Karpas-422 (cell line): ENCODE measurements around the gene SASH1. TPM values are rescaled to one million over a fixed set of nuclear protein-coding genes. Genes with fewer than 3 reads are reported as not detected.

Experiments
- DNase-seq: peaks from one replicate; pipeline ENCODE4 v3.0.0-alpha.2; 2015
- H2AFZ ChIP-seq: fragments of 200-600 bp; sonication (generic); 2 replicates; pipeline ENCODE4 v1.6.1; 2014; ENCODE audit warnings: antibody characterized with exemption, low read length, mixed read lengths
- H3K27ac ChIP-seq: fragments of 200-600 bp; sonication (generic); 2 replicates; pipeline ENCODE4 v1.5.1; 2014; ENCODE audit warnings: mild to moderate bottlenecking, low read length, moderate library complexity
- H3K27me3 ChIP-seq: fragments of 200-600 bp; sonication (generic); 2 replicates; pipeline ENCODE4 v1.6.1; 2014; ENCODE audit warnings: low read length, mixed read lengths
- H3K36me3 ChIP-seq: fragments of 200-600 bp; sonication (generic); 2 replicates; pipeline ENCODE4 v1.6.1; 2014; ENCODE audit warnings: low read length, mixed read lengths; ENCODE audit not compliant: insufficient read depth
- H3K4me1 ChIP-seq: fragments of 200-600 bp; sonication (generic); 2 replicates; pipeline ENCODE4 v1.6.1; 2014; ENCODE audit warnings: mild to moderate bottlenecking, low read length, mixed read lengths
- H3K4me2 ChIP-seq: fragments of 200-600 bp; sonication (generic); 2 replicates; pipeline ENCODE4 v1.6.1; 2014; ENCODE audit warnings: low read length, low read depth, mild to moderate bottlenecking; ENCODE audit not compliant: poor library complexity, severe bottlenecking
- H3K4me3 ChIP-seq: fragments of 200-600 bp; sonication (generic); 2 replicates; pipeline ENCODE4 v1.5.1; 2014; ENCODE audit warnings: mild to moderate bottlenecking, antibody characterized with exemption, low read length, mixed read lengths
- H3K79me2 ChIP-seq: fragments of 200-600 bp; sonication (generic); 2 replicates; pipeline ENCODE4 v1.6.1; 2014; ENCODE audit warnings: mild to moderate bottlenecking, low read length, mixed read lengths
- H3K9ac ChIP-seq: fragments of 200-600 bp; sonication (generic); 2 replicates; pipeline ENCODE4 v1.6.0; 2014; ENCODE audit warnings: low read length
- H3K9me2 ChIP-seq: fragments of 200-600 bp; sonication (generic), shearing (Covaris generic); replicated peaks from 2 replicates; pipeline ENCODE4 v1.6.0; 2014; ENCODE audit warnings: mild to moderate bottlenecking, low read length, moderate library complexity; ENCODE audit not compliant: insufficient read depth
- H3K9me3 ChIP-seq: fragments of 300-700, 200-600 bp; sonication (generic); 2 replicates; pipeline ENCODE4 v1.6.1; 2014; ENCODE audit warnings: low read length, mixed read lengths
- H4K20me1 ChIP-seq: fragments of 200-600 bp; sonication (generic); 2 replicates; pipeline ENCODE4 v1.6.1; 2014; ENCODE audit warnings: mild to moderate bottlenecking, antibody characterized with exemption, low read length, low read depth; ENCODE audit not compliant: insufficient read depth
- total RNA-seq: library from RNA; depleted of rRNA; stranded (reverse); fragments of >200 nt; shearing (Covaris generic); gene quantifications from 2 replicates; pipeline ENCODE4 v1.2.3, GENCODE V29; 2014; ENCODE audit warnings: low replicate concordance

Gene SASH1
- total RNA-seq, 1 experiment from 2014 or later = 0.15 TPM

DNA sequence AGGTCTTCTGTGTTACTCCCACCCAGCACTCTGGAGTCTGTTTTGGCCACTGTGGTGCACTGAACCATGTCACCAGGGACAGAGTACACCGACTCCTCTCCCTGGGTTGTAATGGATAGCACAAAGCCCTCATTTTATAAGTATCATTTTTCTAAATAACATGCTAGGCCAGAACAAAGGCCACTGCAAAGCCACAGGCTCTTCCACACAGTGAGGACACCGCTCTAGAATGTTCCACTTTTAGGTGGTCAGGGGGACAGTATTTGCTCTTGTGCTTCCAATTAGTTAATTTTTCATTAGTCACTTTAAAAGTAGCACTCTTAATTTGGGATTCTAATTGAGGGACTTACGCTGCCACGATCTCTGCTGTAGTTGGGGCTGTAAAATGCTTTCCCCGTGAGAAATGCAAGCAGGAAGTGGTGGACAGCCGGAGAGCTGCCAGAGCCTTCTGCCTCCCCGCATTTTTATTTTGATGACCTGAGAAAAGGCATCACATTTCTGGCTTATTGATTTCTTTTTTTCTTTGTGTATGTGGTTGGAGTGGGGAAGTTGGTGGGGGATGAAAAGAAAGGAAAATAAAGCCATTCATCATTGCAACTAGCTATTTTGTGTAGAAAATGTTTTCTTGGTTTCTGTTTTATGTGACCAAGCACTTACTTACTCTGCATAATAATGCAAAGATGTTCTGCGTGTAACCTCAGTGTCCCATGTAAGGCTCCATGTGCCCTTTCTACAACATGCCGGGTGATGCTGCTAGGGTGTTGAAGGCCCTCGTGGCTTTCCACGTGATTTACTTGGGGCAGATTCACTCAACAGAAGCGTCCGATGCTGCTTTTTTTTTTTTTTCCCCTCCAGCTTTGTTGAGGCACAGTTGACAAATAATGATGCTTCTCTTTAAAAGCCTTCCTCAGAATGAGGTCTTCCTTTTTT, 195.9 kb downstream of the SASH1 start:
- no peaks in the 10 kb centered on the region for H3K9me3 ChIP-seq
- H3K9ac ChIP-seq = no peak overlapping the region
- no peak overlapping the region for H3K4me3 ChIP-seq
- DNase-seq = no peak
- H3K4me1 ChIP-seq = no peaks in the 10 kb centered on the region
- H3K9me2 ChIP-seq = no peaks in the 10 kb centered on the region
- H3K4me2 ChIP-seq = no peak overlapping the region
- no peaks in the 10 kb centered on the region for H3K79me2 ChIP-seq
- H3K27ac ChIP-seq = no peak overlapping the region
- H3K27me3 ChIP-seq = no peaks in the 10 kb centered on the region
- H2AFZ ChIP-seq = no peak overlapping the region
- H4K20me1 ChIP-seq = no peaks in the 10 kb centered on the region
- H3K36me3 ChIP-seq = no peaks in the 10 kb centered on the region

DNA sequence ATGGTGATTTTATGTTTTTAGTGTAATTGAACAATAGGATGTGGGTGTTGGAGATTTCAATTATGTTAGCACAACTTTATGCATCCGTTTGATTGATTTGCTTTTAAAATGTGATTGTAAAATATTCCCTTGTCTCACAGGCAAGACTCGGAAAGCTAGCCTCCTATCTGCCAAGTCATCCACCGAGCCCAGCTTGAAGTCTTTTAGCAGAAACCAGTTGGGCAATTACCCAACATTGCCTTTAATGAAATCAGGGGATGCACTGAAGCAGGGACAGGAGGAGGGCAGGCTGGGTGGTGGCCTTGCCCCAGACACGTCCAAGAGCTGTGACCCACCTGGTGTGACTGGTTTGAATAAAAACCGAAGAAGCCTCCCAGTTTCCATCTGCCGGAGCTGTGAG, 200.9 kb downstream of the SASH1 start:
- Histone ChIP-seq H3K4me1 (no peaks in the 10 kb centered on the region), H3K27me3 (no peaks in the 10 kb centered on the region), H4K20me1 (no peaks in the 10 kb centered on the region), H3K27ac (no peak overlapping the region), H2AFZ (no peak overlapping the region), H3K36me3 (no peaks in the 10 kb centered on the region), H3K9ac (no peak overlapping the region), H3K9me2 (no peaks in the 10 kb centered on the region), H3K4me2 (no peak overlapping the region), H3K79me2 (no peaks in the 10 kb centered on the region), H3K9me3 (no peaks in the 10 kb centered on the region), H3K4me3 (no peak overlapping the region)
- DNase-seq = no peak

DNA sequence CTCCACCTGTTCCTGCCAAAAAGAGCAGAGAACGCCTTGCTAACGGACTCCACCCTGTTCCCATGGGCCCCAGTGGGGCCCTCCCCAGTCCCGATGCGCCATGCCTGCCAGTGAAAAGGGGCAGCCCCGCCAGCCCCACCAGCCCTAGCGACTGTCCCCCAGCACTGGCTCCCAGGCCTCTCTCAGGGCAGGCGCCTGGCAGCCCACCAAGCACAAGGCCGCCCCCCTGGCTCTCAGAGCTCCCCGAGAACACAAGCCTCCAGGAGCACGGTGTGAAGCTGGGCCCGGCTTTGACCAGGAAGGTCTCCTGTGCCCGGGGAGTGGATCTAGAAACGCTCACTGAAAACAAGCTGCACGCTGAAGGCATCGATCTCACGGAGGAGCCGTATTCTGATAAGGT, 201.8 kb downstream of the SASH1 start:
- Histone ChIP-seq H3K79me2 (no peaks in the 10 kb centered on the region), H3K4me3 (no peak overlapping the region), H3K36me3 (no peaks in the 10 kb centered on the region), H4K20me1 (no peaks in the 10 kb centered on the region), H3K27ac (no peak overlapping the region), H3K9me3 (no peaks in the 10 kb centered on the region), H3K27me3 (no peaks in the 10 kb centered on the region), H3K4me2 (no peak overlapping the region), H3K9ac (no peak overlapping the region), H3K4me1 (no peaks in the 10 kb centered on the region), H2AFZ (no peak overlapping the region), H3K9me2 (no peaks in the 10 kb centered on the region)
- DNase-seq = no peak

DNA sequence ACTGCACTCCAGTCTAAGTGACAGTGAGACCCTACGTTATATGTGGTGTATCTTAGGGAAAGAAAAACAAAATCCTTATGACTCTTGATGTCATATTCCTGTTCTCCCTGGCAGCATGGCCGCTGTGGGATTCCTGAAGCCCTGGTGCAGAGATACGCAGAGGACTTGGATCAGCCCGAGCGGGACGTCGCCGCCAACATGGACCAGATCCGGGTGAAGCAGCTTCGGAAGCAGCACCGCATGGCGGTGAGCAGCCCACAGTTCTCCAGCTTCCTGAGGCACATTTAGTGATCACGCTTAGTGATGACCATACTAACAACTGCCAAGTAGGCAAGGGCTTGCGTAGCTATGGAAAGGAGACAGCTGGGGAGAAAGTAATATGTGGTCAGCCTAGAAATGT, 203.3 kb downstream of the SASH1 start:
- Histone ChIP-seq H3K4me3 (no peak overlapping the region), H3K4me1 (no peaks in the 10 kb centered on the region), H4K20me1 (no peaks in the 10 kb centered on the region), H3K9ac (no peak overlapping the region), H3K79me2 (no peaks in the 10 kb centered on the region), H3K27me3 (no peaks in the 10 kb centered on the region), H3K27ac (no peak overlapping the region), H3K4me2 (no peak overlapping the region), H3K9me3 (no peaks in the 10 kb centered on the region), H2AFZ (no peak overlapping the region), H3K36me3 (no peaks in the 10 kb centered on the region), H3K9me2 (no peaks in the 10 kb centered on the region)
- no peak for DNase-seq

GRCh38 chr6:148547110-148547509, 204.5 kb downstream of the SASH1 start:
- Histone ChIP-seq H2AFZ (no peak overlapping the region), H3K4me3 (no peak overlapping the region), H3K79me2 (no peaks in the 10 kb centered on the region), H3K9me3 (no peaks in the 10 kb centered on the region), H3K4me1 (no peaks in the 10 kb centered on the region), H3K9me2 (no peaks in the 10 kb centered on the region), H3K27me3 (no peaks in the 10 kb centered on the region), H3K9ac (no peak overlapping the region), H4K20me1 (no peaks in the 10 kb centered on the region), H3K27ac (no peak overlapping the region), H3K36me3 (no peaks in the 10 kb centered on the region), H3K4me2 (no peak overlapping the region)
- no peak for DNase-seq

- no peaks in the 10 kb centered on the region for H3K36me3 ChIP-seq
- H3K4me2 ChIP-seq = no peak overlapping the region
- no peaks in the 10 kb centered on the region for H3K9me3 ChIP-seq
- H2AFZ ChIP-seq = no peak overlapping the region
- H3K9ac ChIP-seq = no peak overlapping the region
- no peak overlapping the region for H3K4me3 ChIP-seq
- no peaks in the 10 kb centered on the region for H3K27me3 ChIP-seq
- no peaks in the 10 kb centered on the region for H3K4me1 ChIP-seq
- H4K20me1 ChIP-seq = no peaks in the 10 kb centered on the region
- no peak overlapping the region for H3K27ac ChIP-seq
- no peaks in the 10 kb centered on the region for H3K79me2 ChIP-seq
- H3K9me2 ChIP-seq = no peaks in the 10 kb centered on the region
- no peak for DNase-seq
Measured at GRCh38 chr6:148548065-148548748, 205.6 kb downstream of the SASH1 start.

DNA sequence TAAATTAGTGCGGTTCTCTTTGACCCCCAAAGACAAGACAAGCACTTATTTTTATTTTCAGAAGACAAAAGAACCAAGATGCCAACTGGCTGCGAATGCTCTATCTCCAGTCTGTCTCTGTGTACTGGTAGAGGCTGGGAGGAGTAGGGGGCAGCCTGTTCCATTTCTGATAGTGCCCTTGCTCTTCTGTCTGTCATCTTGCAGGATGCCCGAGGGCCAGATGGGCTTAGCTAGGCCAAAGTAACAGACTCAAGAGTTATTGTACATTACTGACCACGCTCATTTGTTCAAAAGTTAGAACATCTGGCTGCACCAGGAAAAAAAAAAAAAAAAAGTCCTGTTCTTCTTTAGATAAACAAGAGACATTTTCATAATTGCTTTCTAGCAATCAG, 206.1 kb downstream of the SASH1 start:
- no peak overlapping the region for H2AFZ ChIP-seq
- no peaks in the 10 kb centered on the region for H3K9me2 ChIP-seq
- H3K4me2 ChIP-seq = no peak overlapping the region
- no peak overlapping the region for H3K9ac ChIP-seq
- no peak overlapping the region for H3K27ac ChIP-seq
- H3K4me1 ChIP-seq = no peaks in the 10 kb centered on the region
- no peak for DNase-seq
- H3K9me3 ChIP-seq = no peaks in the 10 kb centered on the region
- no peak overlapping the region for H3K4me3 ChIP-seq
- H4K20me1 ChIP-seq = no peaks in the 10 kb centered on the region
- no peaks in the 10 kb centered on the region for H3K36me3 ChIP-seq
- H3K79me2 ChIP-seq = no peaks in the 10 kb centered on the region
- H3K27me3 ChIP-seq = no peaks in the 10 kb centered on the region

DNA sequence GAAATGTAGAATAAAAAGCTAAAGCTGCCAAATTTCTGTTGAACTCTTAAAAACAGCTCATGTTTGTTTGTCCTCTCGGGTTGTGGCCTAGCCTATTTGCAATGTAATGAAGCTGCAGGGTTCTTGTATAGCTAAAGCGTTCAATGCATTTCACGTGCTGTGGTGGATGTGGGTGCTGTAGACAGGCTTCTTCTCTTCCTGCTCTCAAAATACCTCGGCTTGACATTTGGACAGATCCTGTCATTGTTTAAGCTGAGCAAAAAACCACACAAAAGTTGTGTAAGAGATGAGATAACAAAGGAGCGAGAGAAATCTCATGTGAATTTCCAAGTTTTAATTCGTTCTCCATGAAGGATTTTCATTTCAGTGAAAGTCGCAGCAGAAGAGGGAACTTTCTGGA, 207.9 kb downstream of the SASH1 start:
- Histone ChIP-seq H3K9me3 (no peaks in the 10 kb centered on the region), H3K36me3 (no peaks in the 10 kb centered on the region), H3K27ac (no peak overlapping the region), H3K9me2 (no peaks in the 10 kb centered on the region), H4K20me1 (no peaks in the 10 kb centered on the region), H3K4me1 (no peaks in the 10 kb centered on the region), H3K79me2 (no peaks in the 10 kb centered on the region), H2AFZ (no peak overlapping the region), H3K27me3 (no peaks in the 10 kb centered on the region), H3K4me2 (no peak overlapping the region), H3K9ac (no peak overlapping the region), H3K4me3 (no peak overlapping the region)
- no peak for DNase-seq
